Measurements from ENCODE around the gene CNTN5.

Gene CNTN5

DNA sequence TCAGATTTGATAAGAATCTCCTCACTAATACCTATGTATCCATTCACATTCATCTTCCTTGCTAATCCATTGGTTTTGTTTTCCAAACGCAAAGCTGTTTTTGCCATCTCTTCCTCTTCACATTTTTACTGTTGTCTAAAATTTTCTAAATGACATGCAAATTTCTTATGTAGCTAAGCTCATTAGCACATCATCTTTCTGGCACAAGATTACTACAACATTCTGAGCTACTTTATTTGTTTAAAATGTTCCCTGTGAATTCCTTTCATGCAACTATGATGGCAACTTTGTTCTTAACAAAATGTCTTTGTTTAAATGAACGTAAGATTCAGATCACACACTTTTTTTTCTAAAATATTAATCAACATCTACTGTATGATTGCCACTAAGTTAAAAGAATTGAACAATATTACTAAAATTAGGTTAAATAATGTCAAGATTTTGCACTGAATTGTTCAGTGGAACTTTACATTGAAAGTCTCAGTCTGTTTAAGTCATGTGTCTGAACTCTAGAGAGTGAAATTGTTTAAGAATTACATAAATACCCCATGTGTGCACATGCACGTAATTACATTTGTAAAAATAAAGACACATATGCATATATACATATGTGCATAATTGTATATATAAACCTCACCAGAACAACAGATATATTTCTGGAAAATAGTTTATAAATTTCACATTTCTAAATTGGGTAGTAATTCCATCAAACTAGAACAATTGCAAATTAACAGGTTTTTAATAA is 688.4 kb downstream of the CNTN5 start:
- no peak overlapping the region for H3K4me3 ChIP-seq (ENCODE audit: severe bottlenecking)
- H3K4me1 ChIP-seq (ENCODE audit: insufficient read depth, poor library complexity, severe bottlenecking), result no peaks in the 10 kb centered on the region
- no peak overlapping the region for H3K27ac ChIP-seq (ENCODE audit: poor library complexity, severe bottlenecking)
- TF ChIP-seq, protein P1, sequence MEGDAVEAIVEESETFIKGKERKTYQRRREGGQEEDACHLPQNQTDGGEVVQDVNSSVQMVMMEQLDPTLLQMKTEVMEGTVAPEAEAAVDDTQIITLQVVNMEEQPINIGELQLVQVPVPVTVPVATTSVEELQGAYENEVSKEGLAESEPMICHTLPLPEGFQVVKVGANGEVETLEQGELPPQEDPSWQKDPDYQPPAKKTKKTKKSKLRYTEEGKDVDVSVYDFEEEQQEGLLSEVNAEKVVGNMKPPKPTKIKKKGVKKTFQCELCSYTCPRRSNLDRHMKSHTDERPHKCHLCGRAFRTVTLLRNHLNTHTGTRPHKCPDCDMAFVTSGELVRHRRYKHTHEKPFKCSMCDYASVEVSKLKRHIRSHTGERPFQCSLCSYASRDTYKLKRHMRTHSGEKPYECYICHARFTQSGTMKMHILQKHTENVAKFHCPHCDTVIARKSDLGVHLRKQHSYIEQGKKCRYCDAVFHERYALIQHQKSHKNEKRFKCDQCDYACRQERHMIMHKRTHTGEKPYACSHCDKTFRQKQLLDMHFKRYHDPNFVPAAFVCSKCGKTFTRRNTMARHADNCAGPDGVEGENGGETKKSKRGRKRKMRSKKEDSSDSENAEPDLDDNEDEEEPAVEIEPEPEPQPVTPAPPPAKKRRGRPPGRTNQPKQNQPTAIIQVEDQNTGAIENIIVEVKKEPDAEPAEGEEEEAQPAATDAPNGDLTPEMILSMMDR (IDR thresholded peaks at IDR 0.05; ENCODE audit: poor library complexity, severe bottlenecking), result no peak
- peaks cover 6% of the 10 kb centered on the region for H3K27me3 ChIP-seq (ENCODE audit: insufficient read depth, poor library complexity, severe bottlenecking)
- DNase-seq (ENCODE audit: low spot score), result no peak
- ATAC-seq (ENCODE audit: low read depth), result no peak
- no peaks in the 10 kb centered on the region for H3K9me3 ChIP-seq (ENCODE audit: severe bottlenecking)
- H3K36me3 ChIP-seq (ENCODE audit: low read depth), result no peaks in the 10 kb centered on the region

DNA sequence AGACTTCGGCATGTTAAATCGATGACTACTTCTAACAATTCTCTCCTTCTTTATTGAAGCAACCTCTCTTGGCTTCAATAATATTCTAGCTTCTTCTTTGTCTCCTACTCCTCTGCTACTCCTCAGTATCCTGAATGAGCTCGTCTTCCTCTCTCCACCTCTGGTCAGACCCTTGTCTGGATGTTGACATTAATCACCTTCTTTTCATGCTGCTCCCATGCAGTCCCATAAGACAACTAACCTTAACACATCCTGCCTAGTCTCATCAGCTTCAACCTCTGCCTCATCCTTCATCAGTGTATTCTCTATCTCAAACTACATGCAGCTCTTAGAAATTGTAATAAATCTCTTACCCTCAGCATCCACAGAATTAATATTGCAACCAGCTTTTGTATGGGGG is 695.6 kb downstream of the CNTN5 start:
- no peak overlapping the region for H3K27ac ChIP-seq (ENCODE audit: poor library complexity, severe bottlenecking)
- no peaks in the 10 kb centered on the region for H3K36me3 ChIP-seq (ENCODE audit: low read depth)
- H3K4me1 ChIP-seq (ENCODE audit: insufficient read depth, poor library complexity, severe bottlenecking), result no peaks in the 10 kb centered on the region
- TF ChIP-seq, protein P1 (IDR thresholded peaks at IDR 0.05; ENCODE audit: poor library complexity, severe bottlenecking), result no peak
- peaks cover 12% of the 10 kb centered on the region for H3K27me3 ChIP-seq (ENCODE audit: insufficient read depth, poor library complexity, severe bottlenecking)
- ATAC-seq (ENCODE audit: low read depth), result no peak
- no peak for DNase-seq (ENCODE audit: low spot score)
- no peaks in the 10 kb centered on the region for H3K9me3 ChIP-seq (ENCODE audit: severe bottlenecking)
- no peak overlapping the region for H3K4me3 ChIP-seq (ENCODE audit: severe bottlenecking)

DNA sequence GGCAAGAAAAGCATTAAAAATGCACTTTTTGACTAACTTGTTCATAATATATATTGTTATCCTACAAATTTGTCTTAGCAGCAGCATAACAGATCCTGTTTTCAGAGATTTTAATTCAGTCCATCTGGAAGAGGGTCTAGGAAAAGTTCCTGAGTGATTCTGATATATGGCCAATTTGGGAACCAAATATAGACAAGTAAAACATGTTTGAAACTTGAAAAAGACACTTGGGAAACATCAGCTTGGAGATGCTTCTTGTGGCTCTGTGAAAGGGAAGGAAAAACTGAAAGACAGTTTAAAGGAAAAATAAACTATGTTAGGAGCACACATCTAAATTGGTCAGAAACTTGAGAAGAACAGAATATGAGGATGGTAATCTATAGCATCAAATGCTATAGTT is 697.5 kb downstream of the CNTN5 start:
- ATAC-seq (ENCODE audit: low read depth) (no peak), DNase-seq (ENCODE audit: low spot score) (no peak)
- TF ChIP-seq, protein P1 (IDR thresholded peaks at IDR 0.05; ENCODE audit: poor library complexity, severe bottlenecking), result no peak
- peaks cover 12% of the 10 kb centered on the region for H3K27me3 ChIP-seq (ENCODE audit: insufficient read depth, poor library complexity, severe bottlenecking)
- H3K9me3 ChIP-seq (ENCODE audit: severe bottlenecking), result no peaks in the 10 kb centered on the region
- no peaks in the 10 kb centered on the region for H3K4me1 ChIP-seq (ENCODE audit: insufficient read depth, poor library complexity, severe bottlenecking)
- no peak overlapping the region for H3K27ac ChIP-seq (ENCODE audit: poor library complexity, severe bottlenecking)
- H3K36me3 ChIP-seq (ENCODE audit: low read depth), result no peaks in the 10 kb centered on the region
- H3K4me3 ChIP-seq (ENCODE audit: severe bottlenecking), result no peak overlapping the region

DNA sequence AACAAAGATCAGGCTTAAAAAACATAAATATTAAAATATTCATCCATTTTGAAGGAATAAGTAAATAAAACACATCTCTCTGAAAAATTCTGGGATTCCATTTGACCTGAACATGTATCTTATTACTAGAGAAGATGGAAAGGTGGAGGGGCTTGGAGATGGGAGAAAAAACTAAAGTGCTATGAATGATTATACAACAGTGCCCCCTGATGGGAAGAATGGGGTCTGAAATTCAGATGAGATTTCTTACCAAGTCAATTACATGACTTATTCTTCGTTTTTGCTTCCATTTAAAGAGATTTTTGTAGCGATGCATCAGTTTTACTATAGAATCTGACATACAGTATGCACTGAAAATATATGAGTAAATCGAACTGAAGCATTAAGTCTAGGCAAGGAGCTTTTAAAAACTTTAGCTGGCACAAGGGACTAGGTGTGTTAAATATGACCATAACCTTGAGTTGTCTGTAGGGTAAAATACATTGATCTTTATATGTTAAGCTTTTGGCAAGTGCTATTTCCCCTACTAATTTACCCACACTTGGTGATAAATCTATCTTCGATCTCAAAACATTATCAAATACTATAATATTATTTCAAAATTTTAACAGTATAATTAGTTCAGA is 718.8 kb downstream of the CNTN5 start:
- TF ChIP-seq, protein P1 (IDR thresholded peaks at IDR 0.05; ENCODE audit: poor library complexity, severe bottlenecking), result peak; percentile 76
- ATAC-seq (ENCODE audit: low read depth), result no peak
- H3K4me3 ChIP-seq (ENCODE audit: severe bottlenecking), result no peak overlapping the region
- H3K4me1 ChIP-seq (ENCODE audit: insufficient read depth, poor library complexity, severe bottlenecking), result no peaks in the 10 kb centered on the region
- H3K27me3 ChIP-seq (ENCODE audit: insufficient read depth, poor library complexity, severe bottlenecking), result peaks cover 5% of the 10 kb centered on the region
- no peak overlapping the region for H3K27ac ChIP-seq (ENCODE audit: poor library complexity, severe bottlenecking)
- DNase-seq (ENCODE audit: low spot score), result no peak
- H3K36me3 ChIP-seq (ENCODE audit: low read depth), result no peaks in the 10 kb centered on the region
- H3K9me3 ChIP-seq (ENCODE audit: severe bottlenecking), result no peaks in the 10 kb centered on the region

DNA sequence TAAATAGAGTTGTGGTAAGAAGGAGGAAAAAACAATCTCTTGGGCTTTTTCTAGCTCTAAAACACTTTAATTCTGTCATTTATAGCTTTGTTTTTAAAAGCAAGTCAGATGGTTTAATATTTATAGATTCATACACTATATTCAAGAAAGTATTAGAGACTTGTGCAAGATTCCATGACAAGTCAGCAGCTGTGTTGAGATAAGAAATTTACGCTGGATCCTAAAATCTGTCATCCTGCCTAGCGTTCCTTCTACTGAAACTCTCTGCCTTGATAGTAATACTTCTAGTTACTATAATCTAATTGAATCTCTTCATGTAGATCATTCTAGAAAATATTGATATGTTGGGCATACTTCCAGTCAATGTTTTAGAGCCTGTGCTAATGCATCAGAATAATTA is 721.8 kb downstream of the CNTN5 start:
- Histone ChIP-seq H3K4me3 (ENCODE audit: severe bottlenecking) (no peak overlapping the region), H3K9me3 (ENCODE audit: severe bottlenecking) (no peaks in the 10 kb centered on the region), H3K4me1 (ENCODE audit: insufficient read depth, poor library complexity, severe bottlenecking) (no peaks in the 10 kb centered on the region), H3K36me3 (ENCODE audit: low read depth) (no peaks in the 10 kb centered on the region), H3K27ac (ENCODE audit: poor library complexity, severe bottlenecking) (no peak overlapping the region), H3K27me3 (ENCODE audit: insufficient read depth, poor library complexity, severe bottlenecking) (peaks cover 5% of the 10 kb centered on the region)
- ATAC-seq (ENCODE audit: low read depth), result no peak
- TF ChIP-seq, protein P1 (IDR thresholded peaks at IDR 0.05; ENCODE audit: poor library complexity, severe bottlenecking), result no peak
- DNase-seq (ENCODE audit: low spot score), result no peak
